HG03064 (cell line): ENCODE data around the gene PLEKHA3.

Experiments used
- ATAC-seq: cut with Tn5 transposase; IDR thresholded peaks from one replicate; pipeline ENCODE4 v1.9.1; 2021; ENCODE audit warnings: low read depth; ENCODE audit not compliant: unreplicated experiment

The PLEKHA3 gene

DNA sequence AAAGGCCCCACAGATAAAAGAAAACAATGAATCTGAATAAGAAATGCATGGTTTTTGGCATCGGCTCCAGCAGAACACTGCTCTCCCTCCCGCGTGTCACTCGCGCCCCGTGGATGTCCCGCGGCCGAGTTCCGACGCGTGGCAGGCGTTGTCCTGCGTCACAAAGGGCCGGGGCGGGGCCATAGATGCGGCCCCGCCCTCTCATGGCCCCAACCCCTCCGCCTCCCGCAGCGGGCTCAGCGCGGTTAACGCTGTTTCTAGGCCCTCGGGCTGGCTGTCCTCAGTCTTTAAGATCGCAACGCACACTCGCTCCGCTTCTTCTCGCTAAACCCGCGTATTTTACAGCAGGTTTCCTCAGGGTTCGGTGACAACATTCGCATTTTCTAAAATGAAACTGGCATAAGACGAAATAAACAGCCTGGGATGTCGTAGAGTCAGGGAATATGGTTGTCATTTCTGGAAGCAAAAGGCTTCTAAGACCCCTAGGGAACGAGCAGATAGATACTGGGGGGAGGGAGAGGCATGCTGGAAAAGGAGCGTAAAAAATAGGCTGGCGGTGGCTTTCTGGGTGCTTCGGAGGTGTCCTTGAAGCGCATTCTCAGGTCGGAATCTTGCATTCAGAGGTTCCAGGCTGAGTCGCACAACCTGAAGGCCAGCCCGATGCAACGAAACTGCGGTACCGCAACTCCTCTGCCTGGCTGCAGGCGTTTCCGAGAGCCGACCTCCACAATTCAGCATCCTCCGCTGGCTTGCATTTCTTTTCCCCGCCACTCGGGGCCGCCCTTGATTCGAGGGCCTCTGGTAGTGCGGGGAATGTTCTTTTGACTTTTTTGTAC is 1.6 kb upstream of the PLEKHA3 start, which contains the start of gene FKBP7:
Gene FKBP7 (minus strand): TSS at position 162 of the 836 bp plus-strand sequence. CDS start 101 bp downstream, at position 61.
- peak; percentile 46 for ATAC-seq

DNA sequence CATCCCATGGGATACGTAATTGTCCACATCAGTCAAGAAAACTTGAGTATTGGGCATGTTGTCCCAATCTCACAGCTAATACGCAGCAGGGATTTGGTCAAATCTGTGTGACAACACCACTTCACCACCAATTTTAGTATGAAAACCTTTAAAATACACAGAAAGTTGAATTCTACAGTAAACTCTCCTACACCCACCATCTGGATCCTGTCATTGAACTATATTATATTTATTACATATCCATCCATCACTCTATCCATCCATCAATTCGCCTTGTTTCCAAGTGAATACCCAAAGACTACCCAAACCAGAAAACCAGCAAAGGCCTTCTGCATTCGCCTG is 1.0 kb upstream of the PLEKHA3 start:
- no peak for ATAC-seq

DNA sequence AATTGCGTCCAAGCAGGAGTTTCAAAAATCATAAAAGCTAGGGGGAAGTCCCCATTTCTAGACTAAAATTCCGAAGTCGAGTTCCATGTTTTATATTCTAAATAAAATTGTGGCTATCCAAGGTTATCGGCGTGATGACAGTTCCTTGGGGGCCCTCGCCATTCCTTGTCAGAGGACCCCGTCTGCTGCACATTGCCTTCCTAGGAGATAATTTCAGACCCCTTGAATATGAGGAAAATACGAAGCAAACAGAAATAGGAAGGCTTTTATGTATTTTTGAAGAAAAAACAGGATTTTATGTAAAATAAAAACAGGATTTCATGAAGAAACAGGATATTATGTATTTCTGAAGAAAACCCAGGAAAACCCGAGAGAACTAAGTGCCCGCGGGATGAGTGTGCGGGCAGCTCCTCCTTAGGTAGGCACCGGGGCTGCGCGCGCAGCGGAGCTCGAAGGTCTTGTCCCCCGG is 465 bp upstream of the PLEKHA3 start:
- no peak for ATAC-seq

DNA sequence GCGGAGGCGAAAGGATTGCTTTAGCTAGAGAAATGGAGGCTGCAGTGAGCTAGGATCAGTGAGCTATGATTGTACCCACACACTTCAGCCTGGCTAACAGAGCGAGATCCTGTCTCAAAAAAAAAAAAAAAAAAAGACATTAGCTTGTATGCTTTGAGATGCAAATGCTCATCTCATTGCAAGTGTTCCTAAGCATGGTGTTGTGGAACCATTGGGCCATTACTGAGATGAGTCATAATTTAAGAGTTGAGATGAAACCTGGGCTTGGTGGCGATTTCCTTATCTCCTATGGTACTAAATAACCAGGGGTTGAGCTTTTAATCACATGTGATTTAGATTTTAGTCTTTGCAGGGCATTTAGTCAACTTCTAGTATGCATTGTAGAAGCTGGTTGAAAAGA is 2.2 kb downstream of the PLEKHA3 start:
- peak; percentile 27 for ATAC-seq

DNA sequence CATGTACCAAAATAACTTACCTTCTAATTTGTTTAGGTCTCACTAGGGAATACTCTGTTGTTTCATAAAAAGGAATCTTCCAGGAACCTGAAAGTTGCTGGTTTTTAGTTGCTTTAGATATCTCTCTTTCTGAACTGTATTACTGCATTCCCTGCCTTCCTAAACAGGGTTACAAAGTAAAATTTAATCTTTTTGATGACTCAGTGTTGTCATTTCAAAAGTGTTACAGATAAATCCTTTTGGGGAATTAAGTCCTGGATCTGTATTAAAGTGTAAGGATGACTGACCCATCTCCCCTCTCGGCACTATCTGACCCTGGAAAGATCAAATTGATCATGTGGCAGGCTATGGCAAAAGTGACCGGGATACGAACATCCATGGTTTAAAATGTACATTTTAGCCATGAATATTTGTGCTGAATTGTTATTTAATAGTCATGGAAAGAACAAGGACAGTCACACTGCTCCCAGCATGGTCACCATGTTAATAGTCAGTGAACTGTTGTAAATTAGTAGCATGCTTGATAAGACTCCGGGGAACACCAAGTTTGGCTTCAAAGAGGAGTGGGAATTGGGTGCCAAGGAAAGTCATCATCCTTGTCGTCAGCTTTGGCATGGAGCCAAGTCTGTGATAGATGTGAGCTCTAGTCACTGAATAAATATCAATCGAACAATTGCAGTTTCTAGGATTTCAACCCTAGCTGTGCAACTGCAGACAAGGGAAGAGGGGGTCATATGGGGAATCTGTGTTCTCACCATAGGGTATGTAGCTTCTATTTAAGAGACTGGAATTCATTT is 4.2 kb downstream of the PLEKHA3 start:
- ATAC-seq: no peak

DNA sequence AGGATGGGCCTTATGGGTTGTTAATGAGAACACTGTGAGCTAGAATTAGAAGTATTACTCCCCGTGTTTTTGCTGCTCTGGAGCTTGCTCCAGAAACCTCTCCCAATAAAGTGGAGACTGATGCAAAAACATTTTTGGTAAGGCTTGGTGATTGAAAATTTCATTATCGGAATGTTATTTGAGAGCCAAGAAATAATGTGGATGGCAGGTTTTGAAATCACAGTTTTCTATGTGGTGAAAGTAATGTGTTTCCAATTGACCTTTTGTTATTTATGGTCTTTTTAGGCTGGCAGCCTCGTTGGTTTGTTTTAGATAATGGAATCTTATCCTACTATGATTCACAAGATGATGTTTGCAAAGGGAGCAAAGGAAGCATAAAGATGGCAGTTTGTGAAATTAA is 5.1 kb downstream of the PLEKHA3 start:
- ATAC-seq: no peak

DNA sequence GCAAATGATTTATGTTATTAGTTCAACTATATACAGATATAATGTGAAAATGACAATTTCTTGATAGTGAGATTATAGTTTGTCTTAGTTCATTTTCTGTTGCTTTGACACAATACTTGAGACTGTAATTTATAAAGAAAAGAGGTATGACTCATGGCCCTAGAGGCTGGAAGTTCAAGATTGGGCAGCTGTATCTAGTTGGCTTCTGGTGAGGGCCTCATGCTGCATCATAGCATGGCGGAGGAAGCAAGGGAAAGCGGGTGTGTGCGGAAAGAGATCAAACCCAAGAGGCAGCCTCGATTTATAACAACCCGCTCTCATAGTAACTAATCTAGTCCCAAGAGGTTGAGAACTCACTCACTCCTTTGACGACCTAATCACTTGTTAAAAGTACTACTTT is 11.4 kb downstream of the PLEKHA3 start:
- ATAC-seq: no peak

DNA sequence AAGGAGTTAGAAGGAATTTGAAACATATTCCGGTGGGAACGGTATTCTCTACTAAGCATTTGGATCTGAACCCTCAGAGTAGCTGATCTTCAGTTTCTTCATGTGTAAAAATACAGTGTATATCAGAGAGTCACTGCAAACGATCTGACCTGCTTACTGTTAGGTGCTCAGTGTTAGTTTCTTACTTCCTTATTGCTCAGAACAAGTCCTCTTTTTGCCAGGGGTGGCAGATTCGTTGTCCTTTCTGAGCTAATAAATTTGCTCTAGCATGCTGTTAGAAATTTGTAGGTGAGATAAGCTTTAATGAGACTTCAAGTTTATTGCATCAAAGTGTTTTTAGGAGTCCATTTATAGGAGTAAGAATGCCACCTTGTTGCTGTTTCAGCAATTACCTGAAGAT is 15.8 kb downstream of the PLEKHA3 start:
- ATAC-seq: no peak

DNA sequence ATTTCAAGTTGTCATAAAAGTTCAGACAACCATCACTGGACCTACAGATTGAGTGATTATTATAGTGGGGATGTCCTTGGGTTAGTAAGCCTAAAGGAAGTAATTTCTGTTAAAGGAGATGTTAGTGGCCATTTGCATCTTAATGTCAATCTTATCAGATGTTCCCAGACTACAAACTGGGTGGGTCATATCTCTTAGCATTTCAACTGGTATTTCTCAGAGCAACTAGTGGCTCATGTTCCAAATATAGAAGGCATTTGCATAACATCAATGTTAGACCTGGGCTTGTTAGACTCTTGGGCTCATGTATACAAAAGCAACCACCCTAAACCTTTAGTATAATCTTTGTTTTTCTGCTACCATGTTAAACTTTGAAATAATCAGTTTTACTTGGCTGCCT is 17.9 kb downstream of the PLEKHA3 start:
- no peak for ATAC-seq

DNA sequence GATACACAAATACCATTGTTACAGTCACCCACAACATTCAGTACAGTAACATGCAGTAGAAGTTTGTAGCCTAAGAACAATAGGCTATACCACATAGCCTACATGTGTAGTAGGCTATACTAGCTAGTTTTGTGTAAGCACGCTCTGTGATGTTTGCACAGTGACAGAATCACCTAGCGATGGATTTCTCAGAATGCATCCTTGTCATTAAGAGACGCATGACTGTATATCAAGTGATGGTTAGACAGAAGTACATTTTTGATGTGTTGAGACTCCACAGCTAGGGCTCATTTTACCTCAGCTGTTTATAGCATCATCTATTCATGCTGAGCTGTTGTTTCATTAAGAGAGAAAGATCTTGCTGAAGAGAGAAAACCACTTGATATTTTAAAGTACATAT is 19.4 kb downstream of the PLEKHA3 start:
- ATAC-seq: no peak

DNA sequence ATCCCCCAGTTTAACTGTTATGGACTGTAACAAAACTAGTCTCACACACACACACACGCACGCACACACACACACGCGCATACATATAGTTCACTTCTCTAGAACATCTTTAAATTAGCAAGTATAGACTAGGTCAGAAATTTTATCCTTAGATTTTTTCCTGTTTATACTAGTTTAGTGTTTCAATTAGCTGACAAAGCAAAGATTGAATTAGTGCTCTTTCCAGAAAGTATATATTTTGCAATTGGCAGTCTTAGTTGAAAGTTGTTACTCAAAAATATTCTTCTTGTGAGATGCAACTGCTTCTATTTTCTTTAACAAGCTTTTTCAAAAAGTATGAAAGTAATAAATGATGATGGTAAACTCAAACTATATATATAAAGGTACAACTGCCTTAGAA is 22.5 kb downstream of the PLEKHA3 start:
- ATAC-seq: no peak

DNA sequence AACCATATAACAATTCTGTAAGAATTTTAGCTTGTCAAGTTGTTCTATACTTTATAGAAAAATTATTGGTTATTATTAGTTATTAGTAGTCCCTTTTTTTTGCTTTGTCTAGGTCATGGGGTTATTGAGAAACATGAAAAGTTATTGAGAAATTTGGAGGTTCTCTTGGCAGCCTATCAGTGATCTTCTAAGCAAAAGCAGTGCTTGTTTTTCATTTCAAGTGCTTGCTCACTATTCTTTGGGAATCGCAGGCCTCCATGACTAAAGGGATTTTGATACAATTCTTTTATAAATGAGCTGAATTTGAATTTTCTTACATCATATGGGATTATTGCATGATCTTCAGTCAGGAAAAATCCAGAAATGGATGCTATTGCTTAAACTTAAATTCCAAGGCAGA is 25.8 kb downstream of the PLEKHA3 start:
- no peak for ATAC-seq

DNA sequence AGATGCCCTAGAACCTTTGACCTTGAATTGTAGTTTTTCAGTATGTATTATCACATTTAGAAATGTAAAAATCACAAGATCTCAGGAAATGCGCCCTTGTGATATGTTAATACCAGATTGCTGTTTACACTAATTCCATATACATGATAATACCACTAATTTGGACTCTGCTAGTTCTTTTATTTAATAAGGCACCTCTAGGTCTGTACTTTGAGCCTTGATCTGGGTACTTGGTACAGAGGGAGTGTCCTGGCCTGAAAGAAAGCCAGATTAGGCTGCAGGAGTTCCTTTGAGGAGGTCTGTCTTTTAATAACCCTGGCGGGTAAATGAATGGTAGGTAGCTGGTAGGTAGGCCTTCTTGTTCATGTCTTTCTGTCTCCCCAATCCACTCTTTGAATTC is 26.3 kb downstream of the PLEKHA3 start:
- no peak for ATAC-seq

DNA sequence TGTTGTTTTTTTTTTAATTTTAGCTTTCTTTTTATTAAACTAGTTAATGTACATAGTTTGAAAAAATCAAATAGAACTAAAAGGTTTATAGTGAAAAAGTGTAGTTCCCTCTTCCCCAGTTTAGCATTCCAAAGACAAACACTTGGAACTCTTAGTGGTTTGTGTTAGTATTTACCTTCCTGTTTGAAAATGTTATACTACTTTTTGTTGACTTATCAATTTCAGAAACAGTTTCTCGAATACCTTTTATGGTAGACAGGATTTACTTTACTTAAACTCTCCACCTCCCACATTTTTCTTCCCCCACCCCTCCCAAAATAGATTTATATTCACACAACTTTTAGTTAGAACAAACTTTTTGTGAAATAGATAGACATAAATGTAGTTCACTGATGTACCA is 26.7 kb downstream of the PLEKHA3 start:
- ATAC-seq: no peak

DNA sequence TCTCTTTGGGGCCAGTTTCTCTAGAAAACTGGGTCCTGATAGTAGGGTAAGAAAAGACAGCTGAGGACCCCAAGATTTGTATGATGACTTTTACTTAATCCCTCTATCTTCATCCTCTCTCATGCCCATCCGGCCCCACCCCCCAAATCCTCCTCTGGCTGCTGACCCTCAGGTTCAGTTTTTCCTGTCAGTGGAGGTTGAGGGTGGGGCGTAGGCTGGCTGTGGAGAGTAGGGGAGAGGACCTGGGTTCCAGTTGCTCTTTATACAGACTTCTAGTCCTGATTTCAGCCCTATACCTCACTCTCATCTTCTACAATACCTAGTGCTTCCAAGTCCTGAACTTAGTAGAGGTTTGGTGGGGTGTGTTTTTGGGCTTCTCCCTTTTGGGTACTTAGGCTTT is 28.4 kb downstream of the PLEKHA3 start:
- no peak for ATAC-seq

DNA sequence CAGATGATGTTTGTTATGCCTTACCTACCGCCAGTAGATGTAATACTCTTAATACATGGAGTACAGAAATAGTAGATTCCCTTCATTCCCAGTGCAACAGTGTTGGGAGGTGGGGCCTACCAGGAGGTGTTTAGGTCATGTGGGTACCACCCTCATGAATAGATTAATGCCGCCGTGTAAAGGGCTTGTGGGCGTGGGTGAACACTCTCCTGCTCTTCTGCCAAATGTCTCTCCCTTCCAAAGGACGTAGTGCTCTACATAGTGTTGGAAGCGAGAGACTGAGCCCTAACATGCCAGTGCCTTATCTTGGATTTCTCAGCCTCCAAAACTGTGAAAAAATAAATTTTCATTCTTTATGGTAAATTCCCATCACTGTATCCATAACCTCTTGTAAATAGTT is 30.1 kb downstream of the PLEKHA3 start:
- no peak for ATAC-seq

DNA sequence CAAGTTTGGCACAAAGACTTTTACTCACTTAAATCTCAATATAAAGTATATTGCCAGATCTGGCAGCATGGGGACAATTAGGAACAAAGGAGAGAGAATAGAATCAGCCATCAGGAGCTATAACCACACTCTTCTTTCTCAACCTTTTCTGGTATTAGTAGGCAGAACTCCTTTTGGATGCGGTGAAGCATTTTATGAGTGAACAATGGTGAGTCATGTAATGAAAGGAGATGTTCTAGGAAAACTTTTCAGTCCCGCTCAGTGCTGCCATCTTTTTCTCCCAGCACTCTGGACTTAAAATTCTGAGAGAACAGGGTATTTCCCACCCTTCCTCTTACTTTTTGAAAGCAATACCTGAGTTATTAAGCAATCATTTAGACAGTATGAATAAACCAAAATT is 32.2 kb downstream of the PLEKHA3 start:
- ATAC-seq: no peak

DNA sequence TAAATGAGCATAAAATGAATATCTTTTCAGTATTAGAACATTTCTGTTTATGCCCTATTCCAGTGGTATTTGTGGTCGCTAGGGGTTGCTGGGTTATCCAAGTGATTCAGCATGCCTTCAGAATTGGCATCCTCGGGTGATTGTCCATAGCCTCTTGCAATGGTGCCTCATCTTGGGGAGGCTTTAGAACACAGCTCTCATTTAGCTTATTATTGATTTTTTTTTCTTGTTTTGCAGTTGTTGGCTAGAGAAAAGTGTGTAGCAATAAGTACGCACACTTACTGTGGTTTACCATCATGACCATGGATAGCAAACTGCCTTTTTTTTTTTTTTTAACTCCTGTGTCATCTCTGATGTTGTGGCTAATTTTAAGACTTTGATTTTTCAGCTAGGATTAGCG is 33.6 kb downstream of the PLEKHA3 start:
- ATAC-seq: no peak

DNA sequence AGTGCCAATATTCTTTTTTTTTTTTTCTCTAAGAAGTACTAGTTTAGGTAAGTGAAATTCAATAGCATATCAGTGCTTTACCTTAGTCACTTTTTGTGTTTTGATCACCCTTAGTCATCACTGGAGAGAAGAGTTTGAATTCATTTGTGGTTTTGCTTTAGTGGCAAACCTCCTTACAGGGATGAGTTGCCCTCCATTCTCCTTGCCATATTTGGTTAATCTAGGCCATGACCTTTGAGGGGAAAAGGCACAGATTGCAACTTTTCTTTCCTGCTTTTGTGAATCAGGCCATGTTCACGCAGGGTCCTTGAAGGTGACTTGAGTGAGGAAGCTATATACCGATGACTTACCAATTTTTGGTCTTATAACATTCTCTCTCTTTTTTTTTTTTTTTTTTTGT is 34.4 kb downstream of the PLEKHA3 start:
- no peak for ATAC-seq

DNA sequence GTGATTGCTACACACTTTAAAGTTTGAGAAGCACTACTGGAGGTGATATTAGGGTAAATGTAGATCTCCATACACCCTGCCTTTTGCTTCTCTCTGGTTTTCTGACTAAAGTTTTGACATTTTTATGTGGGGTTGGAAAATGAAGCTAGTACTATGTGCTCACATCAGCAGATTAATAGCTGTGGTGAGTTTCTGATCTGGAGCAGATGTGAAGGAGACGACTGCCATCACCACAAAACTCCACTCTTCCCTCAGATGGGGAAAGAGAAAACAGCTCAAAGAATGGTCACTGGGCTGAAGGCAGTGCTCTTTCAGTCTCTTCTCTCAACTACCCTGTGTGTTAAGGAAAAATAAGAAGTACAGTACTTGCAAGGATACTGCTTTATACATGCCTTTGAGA is 37.2 kb downstream of the PLEKHA3 start:
- no peak for ATAC-seq

DNA sequence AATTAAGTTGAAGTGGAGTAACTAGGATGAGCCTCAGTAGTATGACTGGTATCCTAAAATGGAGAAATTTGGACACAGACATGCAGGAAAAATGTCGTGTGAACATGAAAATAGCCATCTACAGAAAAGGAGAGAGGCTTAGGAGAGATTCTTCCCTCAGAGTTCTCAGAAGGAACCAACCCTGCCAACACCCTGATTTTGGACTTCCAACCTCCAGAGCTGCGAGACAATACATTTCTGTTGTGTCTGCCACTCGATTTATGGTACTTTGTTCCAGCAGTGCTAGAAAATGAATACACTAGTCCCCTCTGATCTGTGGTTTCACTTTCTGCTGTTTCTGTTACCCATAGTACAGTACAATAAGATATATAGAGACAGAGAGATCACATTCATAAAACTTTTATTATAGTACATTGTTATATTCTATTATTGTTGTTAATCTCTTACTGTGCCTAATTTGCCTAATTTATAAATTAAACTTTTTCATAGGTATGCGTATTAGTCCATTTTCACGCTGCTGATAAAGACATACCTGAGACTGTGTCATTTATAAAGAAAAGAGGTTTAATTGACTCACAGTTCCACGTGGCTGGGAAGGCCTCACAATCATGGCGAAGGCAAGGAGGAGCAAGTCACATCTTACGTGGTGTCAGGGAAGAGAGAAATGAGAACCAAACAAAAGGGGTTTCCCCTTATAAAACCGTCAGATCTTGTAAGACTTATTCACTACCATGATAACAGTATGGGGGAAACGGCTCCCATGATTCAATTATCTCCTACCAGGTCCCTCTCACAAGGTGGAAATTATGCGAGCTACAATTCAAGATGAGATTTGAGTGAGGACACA is 41.3 kb downstream of the PLEKHA3 start:
- no peak for ATAC-seq
